PC-9 (cell line): ENCODE results near the gene LDLRAD3. TPM values are rescaled to one million over a fixed set of nuclear protein-coding genes. Genes with fewer than 3 reads are reported as not detected.

Experiments
- BruUV-seq: library from RNA; stranded (reverse); fragments of 400-500 nt; replicated peaks from 2 replicates; lab custom pipeline; 2021; lab: Mats Ljungman, UMichigan
- CTCF ChIA-PET: fragments of 300-600 bp; sonication (Branson Sonifier 250); formaldehyde crosslinking; loops from one replicate; lab custom pipeline; 2022; ENCODE audit warnings: antibody characterized with exemption; lab: Charles Lee
- POLR2A ChIA-PET: fragments of 300-600 bp; sonication (Branson Sonifier 250); formaldehyde crosslinking; loops from one replicate; lab custom pipeline; 2022; ENCODE audit warnings: antibody characterized with exemption; ENCODE audit not compliant: unreplicated experiment; lab: Charles Lee
- DNase-seq, 2 experiments: peaks; one replicate each; pipeline versions ENCODE4 v3.0.0 to v3.0.0-alpha.2; 2015 to 2022; ENCODE audit warnings: mixed read lengths in 1 of 2
- H2AFZ ChIP-seq: fragments of 200-600 bp; sonication (generic); 2 replicates; pipeline ENCODE4 v1.8.1; 2017; ENCODE audit warnings: antibody characterized with exemption
- H3F3A ChIP-seq: fragments of 200-600 bp; sonication (generic); 2 replicates; pipeline ENCODE4 v1.8.1; 2017; ENCODE audit warnings: antibody characterized with exemption, mild to moderate bottlenecking, low read depth; ENCODE audit not compliant: insufficient read depth
- H3K27ac ChIP-seq: fragments of 200-600 bp; sonication (generic); 2 replicates; pipeline ENCODE4 v1.6.1; 2016; ENCODE audit warnings: mixed run types
- H3K27me3 ChIP-seq: fragments of 200-600 bp; sonication (generic); 2 replicates; pipeline ENCODE4 v1.6.1; 2016; ENCODE audit warnings: low read depth, mixed run types; ENCODE audit not compliant: insufficient read depth
- H3K36me3 ChIP-seq: fragments of 200-600 bp; sonication (generic); 2 replicates; pipeline ENCODE4 v1.6.1; 2016; ENCODE audit warnings: low read depth, mixed run types
- H3K4me1 ChIP-seq: fragments of 200-600 bp; sonication (generic); replicated peaks from 2 replicates; pipeline ENCODE4 v1.6.1; 2016; ENCODE audit warnings: mixed run types; ENCODE audit not compliant: insufficient read depth
- H3K4me2 ChIP-seq: fragments of 200-600 bp; sonication (generic); 2 replicates; pipeline ENCODE4 v1.6.1; 2017; ENCODE audit warnings: mixed run types
- H3K4me3 ChIP-seq: fragments of 200-600 bp; sonication (generic); 2 replicates; pipeline ENCODE4 v1.6.1; 2016; ENCODE audit warnings: mixed run types
- H3K79me2 ChIP-seq: fragments of 200-600 bp; sonication (generic); 2 replicates; pipeline ENCODE4 v1.6.1; 2017; ENCODE audit warnings: low read depth, mixed run types
- H3K9me2 ChIP-seq: fragments of 200-600 bp; sonication (generic); 2 replicates; pipeline ENCODE4 v1.8.1; 2017; ENCODE audit warnings: mild to moderate bottlenecking; ENCODE audit not compliant: insufficient read depth
- H3K9me3 ChIP-seq: fragments of 200-600 bp; sonication (generic); 2 replicates; pipeline ENCODE4 v1.8.1; 2016; ENCODE audit warnings: low read depth; ENCODE audit not compliant: insufficient read depth
- H4K20me1 ChIP-seq: fragments of 200-600 bp; sonication (generic); 2 replicates; pipeline ENCODE4 v1.8.1; 2017; ENCODE audit not compliant: insufficient read depth
- EZH2 ChIP-seq: fragments of 200-600 bp; sonication (generic); IDR thresholded peaks from 2 replicates; pipeline ENCODE4 v1.8.0; 2017; ENCODE audit warnings: antibody characterized with exemption, low read depth
- intact Hi-C: fragments of 100-400 bp; cut with micrococcal nuclease; formaldehyde crosslinking; loops from one replicate; pipeline ENCODE4 v1.10.0; 2022; ENCODE audit not compliant: unreplicated experiment
- total RNA-seq: library from RNA; stranded (reverse); gene quantifications from 2 replicates; pipeline ENCODE4 v1.2.3, GENCODE V29; 2021
- TF ChIP-seq, protein P1 (sequence below): fragments of 200-600 bp; sonication (generic); conservative IDR thresholded peaks from 2 replicates; pipeline ENCODE4 v1.6.1; 2017; ENCODE audit warnings: mixed run types, antibody characterized with exemption, mild to moderate bottlenecking, moderate library complexity

Gene LDLRAD3
- total RNA-seq, 1 experiment from 2014 or later = 15.9 TPM

- Histone ChIP-seq H3K9me2 (no peaks in the 10 kb centered on the region), H3K27me3 (no peaks in the 10 kb centered on the region), H3K4me2 (no peak overlapping the region), H3K36me3 (no peaks in the 10 kb centered on the region), H4K20me1 (no peaks in the 10 kb centered on the region), H3K79me2 (no peaks in the 10 kb centered on the region), H3K27ac (no peak overlapping the region), H3K9me3 (no peaks in the 10 kb centered on the region), H3K4me3 (no peak overlapping the region), H2AFZ (no peak overlapping the region), H3K4me1 (no peaks in the 10 kb centered on the region), H3F3A (no peaks in the 10 kb centered on the region)
- no TSS peak for BruUV-seq
- intact Hi-C loops = no loop called here
- TF ChIP-seq, protein P1, sequence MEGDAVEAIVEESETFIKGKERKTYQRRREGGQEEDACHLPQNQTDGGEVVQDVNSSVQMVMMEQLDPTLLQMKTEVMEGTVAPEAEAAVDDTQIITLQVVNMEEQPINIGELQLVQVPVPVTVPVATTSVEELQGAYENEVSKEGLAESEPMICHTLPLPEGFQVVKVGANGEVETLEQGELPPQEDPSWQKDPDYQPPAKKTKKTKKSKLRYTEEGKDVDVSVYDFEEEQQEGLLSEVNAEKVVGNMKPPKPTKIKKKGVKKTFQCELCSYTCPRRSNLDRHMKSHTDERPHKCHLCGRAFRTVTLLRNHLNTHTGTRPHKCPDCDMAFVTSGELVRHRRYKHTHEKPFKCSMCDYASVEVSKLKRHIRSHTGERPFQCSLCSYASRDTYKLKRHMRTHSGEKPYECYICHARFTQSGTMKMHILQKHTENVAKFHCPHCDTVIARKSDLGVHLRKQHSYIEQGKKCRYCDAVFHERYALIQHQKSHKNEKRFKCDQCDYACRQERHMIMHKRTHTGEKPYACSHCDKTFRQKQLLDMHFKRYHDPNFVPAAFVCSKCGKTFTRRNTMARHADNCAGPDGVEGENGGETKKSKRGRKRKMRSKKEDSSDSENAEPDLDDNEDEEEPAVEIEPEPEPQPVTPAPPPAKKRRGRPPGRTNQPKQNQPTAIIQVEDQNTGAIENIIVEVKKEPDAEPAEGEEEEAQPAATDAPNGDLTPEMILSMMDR = no peak
- TF ChIP-seq EZH2 = no peak
- ChIA-PET POLR2A (no interaction called here), CTCF (no interaction called here)
- DNase-seq = no peak
Measured at GRCh38 chr11:36227044-36227443, 283.2 kb downstream of the LDLRAD3 start.

DNA sequence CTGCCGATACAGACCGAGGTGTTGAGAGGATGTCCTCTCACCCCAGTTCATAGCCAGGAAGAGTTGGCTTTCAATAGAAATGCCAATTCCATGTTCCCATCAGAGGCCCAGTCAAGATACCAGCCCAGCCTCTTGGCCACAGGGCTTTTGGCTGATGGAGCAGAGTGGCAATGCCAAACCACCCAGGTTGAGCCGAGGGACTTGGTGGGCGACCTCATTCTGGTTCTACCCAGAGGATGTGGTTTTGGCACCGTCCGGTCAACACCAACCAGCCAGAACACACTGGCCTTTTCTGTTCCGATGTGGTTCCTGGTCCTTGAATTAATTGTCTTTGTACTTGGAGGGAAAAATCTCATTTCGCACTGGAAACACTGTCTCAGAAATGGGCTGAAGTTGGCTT lies 284.8 kb downstream of the LDLRAD3 start:
- DNase-seq = no peak
- no peak for TF ChIP-seq EZH2
- TF ChIP-seq, protein P1 = no peak
- Histone ChIP-seq H4K20me1 (no peaks in the 10 kb centered on the region), H3F3A (no peaks in the 10 kb centered on the region), H3K4me2 (no peak overlapping the region), H3K9me2 (no peaks in the 10 kb centered on the region), H3K4me1 (no peaks in the 10 kb centered on the region), H3K79me2 (no peaks in the 10 kb centered on the region), H3K27ac (no peak overlapping the region), H3K27me3 (no peaks in the 10 kb centered on the region), H2AFZ (no peak overlapping the region), H3K36me3 (no peaks in the 10 kb centered on the region), H3K9me3 (no peaks in the 10 kb centered on the region), H3K4me3 (no peak overlapping the region)
- POLR2A ChIA-PET = no interaction called here
- BruUV-seq = no TSS peak
- CTCF ChIA-PET = no interaction called here
- intact Hi-C loops = no loop called here

GRCh38 chr11:36229091-36229705 lies 285.3 kb downstream of the LDLRAD3 start:
- intact Hi-C loops = no loop called here
- H2AFZ ChIP-seq = no peak overlapping the region
- no peaks in the 10 kb centered on the region for H3F3A ChIP-seq
- no peak for DNase-seq
- no peaks in the 10 kb centered on the region for H3K36me3 ChIP-seq
- no peaks in the 10 kb centered on the region for H4K20me1 ChIP-seq
- POLR2A ChIA-PET = no interaction called here
- CTCF ChIA-PET = no interaction called here
- H3K4me3 ChIP-seq = no peak overlapping the region
- no peaks in the 10 kb centered on the region for H3K4me1 ChIP-seq
- H3K27ac ChIP-seq = no peak overlapping the region
- no peaks in the 10 kb centered on the region for H3K9me2 ChIP-seq
- TF ChIP-seq, protein P1 = no peak
- H3K79me2 ChIP-seq = no peaks in the 10 kb centered on the region
- H3K9me3 ChIP-seq = no peaks in the 10 kb centered on the region
- H3K4me2 ChIP-seq = no peak overlapping the region
- BruUV-seq = no TSS peak
- no peaks in the 10 kb centered on the region for H3K27me3 ChIP-seq
